GM18520 (cell line): ENCODE measurements around the gene MICAL3.

Experiments used
- ATAC-seq: cut with Tn5 transposase; IDR thresholded peaks from one replicate; pipeline ENCODE4 v1.9.1; 2021; ENCODE audit not compliant: unreplicated experiment

The MICAL3 gene

DNA sequence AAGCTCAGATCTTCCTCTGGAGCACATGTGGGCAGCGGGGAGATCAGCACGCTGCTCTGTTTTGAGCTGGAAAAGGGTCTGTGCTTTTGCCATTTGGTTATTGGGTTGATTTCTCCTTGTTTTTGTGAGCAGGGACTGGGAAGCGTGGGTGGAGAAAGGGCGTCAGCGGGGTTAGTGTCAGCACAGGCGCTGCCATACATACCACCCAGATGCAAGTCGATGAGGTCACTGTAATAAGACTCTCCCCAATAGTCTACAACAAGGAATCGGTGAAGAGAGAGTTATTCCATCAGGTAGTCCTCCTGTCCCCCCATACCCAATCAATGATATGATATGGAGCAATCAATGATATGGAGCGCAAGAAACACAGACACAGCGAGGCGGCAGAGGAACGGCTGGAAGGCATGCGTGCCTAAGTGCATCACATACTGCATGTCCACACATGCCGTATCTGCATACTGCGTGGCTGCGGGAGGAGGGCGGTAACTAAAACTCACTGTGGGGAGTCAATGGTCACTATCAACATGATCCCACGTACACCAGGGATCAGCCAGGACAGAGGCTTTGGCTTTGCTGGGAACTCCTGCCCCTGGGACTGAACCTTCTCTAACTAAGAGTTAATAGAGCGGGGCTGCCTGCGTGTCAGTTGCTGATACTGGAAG, 220.6 kb downstream of the MICAL3 start:
- ATAC-seq, result no peak

DNA sequence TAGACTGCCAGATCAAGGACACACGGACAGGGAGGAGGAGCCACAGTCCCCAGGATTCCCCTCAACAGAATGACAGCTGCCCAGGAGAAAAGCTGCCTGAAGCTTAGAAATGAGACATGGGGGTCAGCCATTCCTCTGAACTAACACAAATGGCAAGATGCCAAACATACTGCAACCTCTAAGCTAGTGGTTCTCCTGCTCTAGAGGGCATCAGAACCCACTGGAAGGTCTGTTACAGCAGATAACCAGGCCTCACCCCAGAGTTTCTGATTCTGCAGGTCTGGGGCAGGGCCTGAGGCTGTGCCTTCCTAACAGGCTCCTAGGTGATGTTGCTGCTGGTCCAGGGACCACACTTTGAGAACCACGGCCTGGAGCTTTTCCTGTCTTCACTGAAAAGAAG, 221.5 kb downstream of the MICAL3 start:
- no peak for ATAC-seq

DNA sequence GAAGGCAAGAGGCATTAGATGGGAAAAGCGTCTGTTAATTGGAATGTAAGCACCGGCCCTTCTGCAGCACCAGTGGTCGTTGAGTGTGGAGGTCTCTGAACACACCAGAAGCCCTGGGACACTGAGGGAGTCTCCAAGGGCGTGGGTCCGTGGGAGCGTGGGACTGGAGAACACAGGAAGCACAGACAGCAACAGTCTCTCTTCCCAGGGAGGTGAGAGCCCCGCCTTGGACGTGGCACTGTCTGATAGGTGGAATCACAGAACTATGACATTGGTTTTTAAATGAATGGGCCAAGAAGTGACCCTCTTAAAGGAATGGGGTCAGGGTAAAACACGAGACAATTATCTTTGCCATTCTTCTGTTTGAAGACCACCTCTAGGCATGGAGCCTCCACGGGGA, 221.9 kb downstream of the MICAL3 start:
- ATAC-seq, result no peak

- ATAC-seq, result no peak
Observed at GRCh38 chr22:17797721-17798559, 226.4 kb downstream of the MICAL3 start.

DNA sequence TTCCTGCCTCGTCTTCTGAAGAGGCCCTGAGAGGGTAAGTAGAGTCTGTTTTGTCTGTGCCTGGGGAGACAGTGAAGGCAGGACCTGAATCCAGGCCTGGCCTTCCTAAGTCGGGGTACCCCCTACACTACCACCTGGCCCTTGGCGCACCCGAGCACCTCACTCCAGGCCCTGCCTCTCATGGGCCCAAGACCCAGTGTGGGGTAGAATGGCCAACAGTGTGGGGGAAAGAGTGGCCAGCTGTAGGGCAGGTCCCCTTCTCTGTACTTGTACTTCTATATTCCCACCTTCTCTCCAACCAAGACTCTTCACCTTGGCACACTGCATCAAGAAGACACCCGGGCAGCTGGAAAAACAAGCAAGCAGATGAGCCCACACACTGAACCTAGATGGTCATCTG, 227.7 kb downstream of the MICAL3 start:
- no peak for ATAC-seq

DNA sequence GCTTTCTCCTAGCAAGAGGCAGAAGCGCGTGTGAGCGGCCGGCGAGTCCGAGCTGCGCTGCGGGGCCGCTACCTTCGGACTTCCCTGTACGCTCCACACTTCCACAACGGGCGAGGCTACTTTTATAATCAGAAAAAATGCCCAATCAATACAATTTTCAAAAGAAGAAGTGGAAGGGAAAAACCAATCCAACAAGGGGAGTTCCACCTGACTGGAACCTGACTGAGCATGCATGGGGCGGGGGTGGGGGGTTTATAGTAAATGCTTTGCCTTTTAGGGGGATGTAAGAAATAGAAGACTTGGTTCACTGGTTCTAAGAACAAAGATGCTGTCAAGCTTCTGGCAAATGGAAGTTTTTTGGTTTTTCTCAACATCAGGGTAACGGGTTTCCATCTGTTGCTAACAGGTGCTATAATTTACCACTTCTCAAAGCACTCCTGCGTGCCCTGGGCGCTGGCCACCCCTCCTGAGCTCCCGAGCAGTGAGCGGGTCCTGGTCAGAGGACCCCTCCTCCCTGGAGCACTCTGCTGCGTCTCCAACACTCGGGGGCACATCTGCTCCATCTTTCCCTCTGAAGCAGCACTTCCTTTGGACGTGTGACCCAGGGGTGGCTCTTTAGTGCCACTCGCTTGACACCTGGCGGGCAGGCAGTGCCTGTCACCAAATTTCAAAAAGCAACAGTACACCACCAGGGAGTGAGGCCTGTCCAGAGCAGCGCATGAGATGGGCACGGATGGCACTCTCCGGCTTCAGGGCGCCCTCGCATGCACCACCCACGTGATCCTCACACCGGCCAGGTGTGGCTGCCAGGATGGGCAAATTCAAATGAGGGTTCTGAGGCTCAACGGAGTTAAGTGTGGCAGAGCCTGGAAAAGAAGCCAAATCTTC, 228.5 kb downstream of the MICAL3 start:
- ATAC-seq, result no peak

DNA sequence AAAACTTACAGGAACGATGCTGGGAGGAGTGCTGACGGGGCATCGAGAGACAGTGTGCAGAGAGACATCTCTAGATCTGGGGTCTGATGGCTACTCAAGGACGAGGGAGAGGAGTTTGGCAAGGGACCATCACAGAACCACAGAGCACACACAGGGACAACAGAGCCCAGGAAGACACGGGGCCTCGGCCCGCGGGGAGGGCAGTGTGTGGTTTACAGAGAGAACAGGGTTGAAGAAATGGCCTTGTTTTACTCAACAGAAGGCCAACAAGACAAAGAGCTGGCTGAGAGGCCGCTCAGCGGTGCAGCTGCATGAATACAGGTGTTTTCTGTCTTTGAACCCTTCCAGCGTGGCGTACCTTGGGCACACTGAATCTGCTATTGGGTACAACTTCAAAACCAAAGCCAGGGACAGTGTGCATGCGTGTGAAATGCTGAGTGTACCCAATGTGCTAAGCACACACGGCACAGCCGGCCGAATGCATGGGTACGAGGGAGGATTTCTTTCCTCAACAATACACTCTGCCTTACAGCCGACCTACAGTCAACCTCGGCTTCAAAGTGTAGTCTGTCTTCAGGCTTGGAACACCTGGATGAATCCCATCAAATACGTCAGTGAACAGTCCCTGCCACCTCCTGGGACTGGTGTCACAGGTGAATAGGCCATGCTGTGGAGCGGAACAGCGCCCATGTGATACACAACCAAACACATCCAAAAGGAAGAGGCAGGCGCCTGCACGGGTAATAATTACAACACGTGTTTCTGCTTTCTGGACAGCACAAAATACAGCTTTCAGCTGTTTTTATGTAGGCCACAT, 229.4 kb downstream of the MICAL3 start:
- no peak for ATAC-seq

DNA sequence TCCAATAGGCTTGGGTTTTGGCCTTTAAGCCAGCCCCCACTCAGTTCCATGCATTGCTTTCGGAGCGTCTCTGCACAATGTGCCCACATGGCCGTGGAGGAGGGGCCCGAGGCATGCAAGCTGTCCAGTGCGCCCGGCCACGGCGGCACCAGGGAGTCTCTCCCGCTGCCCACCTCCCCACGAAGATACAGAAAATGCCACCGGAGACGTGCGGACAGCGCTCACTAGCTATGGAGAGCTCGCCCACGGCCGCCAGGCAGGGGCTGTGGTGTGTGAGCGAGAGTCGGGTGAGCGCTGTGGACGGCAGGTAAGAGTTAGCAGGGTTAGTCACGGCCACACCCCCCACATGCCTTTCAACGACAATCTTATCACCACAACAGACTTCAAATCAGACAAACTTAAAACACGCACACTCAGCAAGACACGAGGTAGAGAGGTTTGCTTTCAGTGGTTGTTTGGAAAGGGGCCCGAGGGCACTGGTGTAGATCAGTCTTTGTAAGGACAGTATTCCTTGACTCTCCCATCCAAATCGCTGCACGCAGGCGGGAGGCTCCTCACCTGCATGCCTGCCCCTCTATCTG, 231.4 kb downstream of the MICAL3 start:
- no peak for ATAC-seq

GRCh38 chr22:17792299-17792698, 232.1 kb downstream of the MICAL3 start:
- ATAC-seq, result no peak

DNA sequence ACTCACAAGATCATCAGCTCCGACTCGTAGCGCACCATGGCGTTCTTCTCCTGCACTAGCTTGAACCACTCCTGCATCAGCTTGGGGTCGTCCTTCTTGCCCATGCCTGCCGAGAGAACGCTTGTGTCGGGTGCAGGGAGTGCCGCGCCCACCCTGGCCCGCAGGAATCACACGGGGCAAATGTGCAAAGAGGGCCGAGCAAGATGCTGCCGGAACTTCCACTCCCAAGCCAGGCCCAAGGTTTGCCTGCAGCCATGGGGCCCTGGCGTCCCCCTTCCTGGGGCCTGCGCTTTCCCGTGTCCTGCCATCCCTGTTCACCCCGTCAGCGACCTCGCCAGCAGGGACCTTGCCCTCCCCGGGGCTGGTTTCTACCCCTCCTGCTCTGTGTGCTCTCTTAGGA, 233.2 kb downstream of the MICAL3 start:
- no peak for ATAC-seq

GRCh38 chr22:17789379-17790200, 234.8 kb downstream of the MICAL3 start:
- ATAC-seq, result no peak

- no peak for ATAC-seq
Observed at GRCh38 chr22:17788528-17789378, 235.6 kb downstream of the MICAL3 start.

DNA sequence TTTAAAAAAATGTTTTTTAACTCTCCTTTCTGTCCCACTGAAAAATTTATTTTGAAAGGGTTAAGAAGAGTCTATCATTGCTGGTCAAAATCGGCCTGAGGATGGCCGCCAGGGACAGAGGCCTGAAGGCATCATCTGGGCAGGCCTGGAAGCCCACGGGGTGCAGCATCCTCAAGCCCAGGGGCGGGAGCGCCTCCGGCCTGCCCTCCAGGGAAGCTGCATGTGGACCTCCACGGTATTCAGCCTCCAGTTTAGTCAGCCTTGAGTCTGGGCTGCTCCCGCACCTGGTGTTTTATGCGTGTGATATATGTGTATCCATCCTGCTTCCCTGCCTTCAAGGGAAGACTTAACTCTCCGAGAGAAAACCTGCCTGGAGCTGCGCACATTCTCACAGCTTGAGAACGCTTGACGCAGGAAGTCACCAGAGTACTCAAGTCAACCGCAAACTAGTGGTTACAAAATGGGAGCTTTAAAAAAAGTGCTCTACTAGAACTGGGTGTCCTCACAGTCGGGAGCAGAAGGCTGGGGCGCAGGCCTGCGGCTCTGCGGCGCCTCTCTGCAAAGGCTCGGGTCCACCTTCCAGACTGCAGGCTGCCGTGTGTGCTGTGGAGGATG, 236.5 kb downstream of the MICAL3 start:
- ATAC-seq, result no peak

DNA sequence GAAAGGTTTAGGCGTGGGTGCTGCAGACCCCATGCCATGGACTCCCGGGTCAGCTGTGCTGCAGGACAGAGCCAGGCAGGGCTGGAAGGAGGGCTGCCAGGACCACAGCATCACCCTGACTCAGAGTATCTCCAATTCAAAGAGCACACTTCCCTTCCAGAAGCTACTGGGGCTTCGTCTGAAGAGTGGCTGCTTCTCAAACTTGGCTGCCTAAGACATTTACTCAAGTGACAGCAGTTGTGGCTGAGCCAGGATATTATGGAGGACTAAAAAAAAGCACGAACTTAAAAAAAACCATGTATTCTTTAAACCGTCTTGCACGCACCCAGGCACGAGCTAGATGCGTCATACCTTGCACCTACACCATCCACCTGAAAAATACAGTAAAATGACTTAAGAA, 237.1 kb downstream of the MICAL3 start:
- ATAC-seq, result no peak

DNA sequence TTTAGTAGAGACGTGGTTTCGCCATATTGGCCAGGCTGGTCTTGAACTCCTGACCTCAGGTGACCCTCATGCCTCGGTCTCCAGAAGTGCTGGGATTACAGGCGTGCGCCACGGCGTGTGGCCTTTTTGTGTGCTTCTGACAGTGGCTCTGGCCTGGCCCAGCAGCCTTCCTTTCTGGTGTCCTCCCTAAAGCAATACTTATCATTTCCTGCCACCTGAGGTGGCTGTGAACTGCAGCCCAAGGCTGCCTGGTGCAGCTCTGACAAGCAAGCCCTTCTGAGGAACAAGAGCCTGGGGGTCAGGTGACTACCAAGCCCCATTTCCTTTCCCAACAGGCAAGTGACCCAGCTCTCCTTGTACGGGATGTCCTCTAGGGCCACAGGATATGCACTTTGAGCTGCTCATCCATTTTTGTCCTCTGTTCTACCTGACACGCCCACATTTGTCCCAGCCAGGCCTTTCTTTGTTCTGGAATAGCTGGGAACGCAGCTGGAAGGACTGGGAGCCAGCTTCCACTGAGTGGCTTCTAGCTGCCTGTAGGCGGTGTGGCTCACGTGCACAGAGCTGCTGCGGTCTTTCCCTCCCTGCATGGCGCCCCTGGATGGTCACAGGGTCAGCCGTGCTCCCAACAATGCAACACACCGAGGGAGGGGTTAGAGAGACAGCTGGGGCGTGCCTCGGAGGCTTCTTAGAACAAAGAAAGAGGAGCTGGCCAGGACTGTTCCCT, 237.8 kb downstream of the MICAL3 start:
- no peak for ATAC-seq

DNA sequence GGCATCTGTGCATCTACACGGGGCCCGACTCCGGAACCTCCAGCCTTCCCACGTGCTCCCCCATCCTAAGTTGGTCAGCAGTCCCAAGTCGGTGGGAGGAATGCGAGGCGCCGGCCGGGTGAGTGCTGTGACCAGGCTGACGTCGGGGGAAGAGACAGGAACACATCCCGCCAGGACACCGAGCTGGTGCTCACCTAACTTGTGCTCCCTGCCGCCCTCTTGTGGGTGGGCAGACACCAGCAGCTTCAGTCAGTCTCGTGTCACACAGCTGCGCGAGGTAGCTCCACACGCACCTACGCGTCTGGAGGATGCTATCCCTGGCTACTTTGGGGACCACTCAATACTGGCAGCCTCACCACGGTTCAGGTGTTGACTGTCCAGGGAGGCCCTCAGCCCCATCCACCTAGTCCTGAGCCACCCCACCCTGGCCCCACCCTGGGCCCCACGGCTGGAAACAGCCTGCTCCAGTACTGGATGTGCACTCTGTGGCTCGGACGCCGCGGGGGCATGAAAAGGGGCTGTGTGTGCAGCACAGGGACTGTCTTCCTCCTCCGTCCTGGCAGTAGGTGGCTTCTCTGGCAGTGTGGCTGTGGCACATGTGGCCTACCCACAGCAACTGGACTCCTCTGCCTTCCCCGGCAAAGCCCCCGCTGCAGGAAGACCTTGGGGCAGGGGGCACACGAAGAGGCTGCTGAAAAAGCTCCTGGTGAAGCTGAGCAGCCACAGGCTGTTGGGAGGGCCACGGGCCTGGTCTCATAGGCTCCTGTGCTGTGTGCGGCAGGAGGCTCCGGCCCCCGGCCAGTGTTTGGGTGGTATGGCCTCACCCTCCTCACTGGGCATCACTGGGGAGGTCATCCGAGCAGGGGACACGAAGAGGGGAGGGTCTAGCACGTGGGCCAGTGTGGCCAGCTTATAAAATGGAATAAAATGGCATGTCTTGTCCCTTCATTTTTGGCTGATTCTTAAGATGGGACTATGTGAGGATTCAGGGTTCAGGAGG, 238.9 kb downstream of the MICAL3 start:
- no peak for ATAC-seq
